DND-41 (cell line): Measurements from ENCODE around the gene BAG1.

Source experiments
- ATAC-seq: fragments of 200-7000 bp; cut with Tn5 transposase; 3 replicates; pipeline ENCODE4 v1.9.1; 2021; ENCODE audit warnings: low read depth; ENCODE audit not compliant: insufficient read depth
- DNase-seq: peaks from one replicate; pipeline ENCODE4 v3.0.0-alpha.2; 2020
- H2AFZ ChIP-seq: 2 replicates; pipeline ENCODE4 v1.6.0; 2012; ENCODE audit warnings: low read depth, low read length
- H3K27ac ChIP-seq: 2 replicates; pipeline ENCODE4 v1.5.1; 2012; ENCODE audit warnings: low read length, inconsistent platforms
- H3K27me3 ChIP-seq: fragments of 200-600 bp; sonication (generic); 2 replicates; pipeline ENCODE4 v1.6.0; 2012; ENCODE audit warnings: low read length, mild to moderate bottlenecking, inconsistent platforms; ENCODE audit not compliant: insufficient read depth, poor library complexity
- H3K36me3 ChIP-seq: 2 replicates; pipeline ENCODE4 v1.5.1; 2012; ENCODE audit warnings: low read length, inconsistent platforms; ENCODE audit not compliant: insufficient read depth
- H3K4me1 ChIP-seq: 2 replicates; pipeline ENCODE4 v1.5.1; 2012; ENCODE audit warnings: mild to moderate bottlenecking, low read length; ENCODE audit not compliant: insufficient read depth
- H3K4me2 ChIP-seq: 2 replicates; pipeline ENCODE4 v1.6.0; 2012; ENCODE audit warnings: mild to moderate bottlenecking, moderate library complexity, low read length, inconsistent platforms; ENCODE audit not compliant: insufficient read depth
- H3K4me3 ChIP-seq, 2 experiments: fragments of 200-600 bp in 1 of 2; shearing (Covaris generic) in 1 of 2; 2 replicates each; pipeline ENCODE4 v1.5.1; 2012 to 2016; ENCODE audit warnings: inconsistent platforms in 2 of 2, low read length in 2 of 2, mild to moderate bottlenecking in 2 of 2, low read depth in 1 of 2, moderate library complexity in 1 of 2
- H3K79me2 ChIP-seq: 2 replicates; pipeline ENCODE4 v1.6.0; 2012; ENCODE audit warnings: low read length, inconsistent platforms; ENCODE audit not compliant: insufficient read depth
- H3K9ac ChIP-seq: 2 replicates; pipeline ENCODE4 v1.6.0; 2012; ENCODE audit warnings: low read depth, mild to moderate bottlenecking, inconsistent platforms, low read length, moderate library complexity
- H3K9me3 ChIP-seq: 2 replicates; pipeline ENCODE4 v1.5.1; 2012; ENCODE audit warnings: low read length, moderate library complexity, mild to moderate bottlenecking, inconsistent platforms; ENCODE audit not compliant: insufficient read depth, severe bottlenecking
- H4K20me1 ChIP-seq: 2 replicates; pipeline ENCODE4 v1.6.0; 2012; ENCODE audit warnings: low read length; ENCODE audit not compliant: insufficient read depth
- CTCF ChIP-seq: IDR thresholded peaks from 2 replicates; pipeline ENCODE4 v1.5.1; 2012; ENCODE audit warnings: borderline replicate concordance, low read length, moderate library complexity, mild to moderate bottlenecking; ENCODE audit not compliant: poor library complexity, severe bottlenecking; ENCODE audit errors: extremely low read depth
- EZH2 ChIP-seq: IDR thresholded peaks from 3 replicates; pipeline ENCODE4 v1.6.1; 2012; ENCODE audit warnings: borderline replicate concordance, low read depth, mild to moderate bottlenecking, moderate library complexity, low read length, inconsistent platforms; ENCODE audit not compliant: severe bottlenecking

Gene BAG1

GRCh38 chr9:33202552-33203201 is 61.8 kb downstream of the BAG1 start:
- Histone ChIP-seq H3K27ac (no peak overlapping the region), H3K36me3 (no peaks in the 10 kb centered on the region), H3K79me2 (no peaks in the 10 kb centered on the region), H3K4me1 (0 out of 2 replicates have a peak, but pooled peaks cover 7% of the 10 kb centered on the region), H3K4me2 (peak overlapping the region; percentile 16; the same call in 1 of the 2 replicates), H2AFZ (no peak overlapping the region), H3K4me3 (no peak overlapping the region), H4K20me1 (no peaks in the 10 kb centered on the region), H3K9ac (no peak overlapping the region), H3K9me3 (no peaks in the 10 kb centered on the region), H3K27me3 (peaks cover 11% of the 10 kb centered on the region)
- TF ChIP-seq CTCF (no peak), EZH2 (no peak)
- peak; percentile 97 for ATAC-seq
- DNase-seq, result peak; percentile 49
